Activated naive CD4-positive, alpha-beta T cell treated with anti-CD3 and anti-CD28 coated beads for 36 hours (primary cell): ENCODE measurements around the gene GNB1. TPM values are rescaled to one million over a fixed set of nuclear protein-coding genes. Genes with fewer than 3 reads are reported as not detected.

ENCODE experiments used
- CTCF ChIA-PET: fragments of 350-600 bp; sonication (Branson Sonifier 250); formaldehyde crosslinking; loops from one replicate; lab custom pipeline; 2021; ENCODE audit warnings: antibody characterized with exemption; lab: Charles Lee
- DNase-seq: peaks from one replicate; pipeline ENCODE4 v3.0.0-alpha.2; 2020
- H3K27ac Mint-ChIP-seq: one replicate; pipeline ENCODE4 v1.8.0; 2021; ENCODE audit warnings: mild to moderate bottlenecking, mixed read lengths
- H3K27me3 Mint-ChIP-seq: one replicate; pipeline ENCODE4 v1.8.0; 2021; ENCODE audit warnings: low read depth, mixed read lengths
- H3K36me3 Mint-ChIP-seq: one replicate; pipeline ENCODE4 v1.8.0; 2021; ENCODE audit warnings: low read depth, mixed read lengths
- H3K4me1 Mint-ChIP-seq: one replicate; pipeline ENCODE4 v1.8.0; 2021; ENCODE audit warnings: low read depth, mixed read lengths
- H3K4me3 Mint-ChIP-seq: one replicate; pipeline ENCODE4 v1.8.0; 2021; ENCODE audit warnings: mild to moderate bottlenecking, moderate library complexity, mixed read lengths
- H3K9me3 Mint-ChIP-seq: one replicate; pipeline ENCODE4 v1.8.0; 2021; ENCODE audit warnings: mixed read lengths
- intact Hi-C: fragments of 100-400 bp; cut with micrococcal nuclease; formaldehyde crosslinking; loops from one replicate; pipeline ENCODE4 v1.15.1; 2023
- total RNA-seq, 2 experiments: library from RNA; stranded (reverse); gene quantifications; one replicate each; pipeline ENCODE4 v1.2.3, GENCODE V29; 2021

GNB1 gene
- total RNA-seq, 2 experiments from 2014 or later, result 326 to 351 TPM

DNA sequence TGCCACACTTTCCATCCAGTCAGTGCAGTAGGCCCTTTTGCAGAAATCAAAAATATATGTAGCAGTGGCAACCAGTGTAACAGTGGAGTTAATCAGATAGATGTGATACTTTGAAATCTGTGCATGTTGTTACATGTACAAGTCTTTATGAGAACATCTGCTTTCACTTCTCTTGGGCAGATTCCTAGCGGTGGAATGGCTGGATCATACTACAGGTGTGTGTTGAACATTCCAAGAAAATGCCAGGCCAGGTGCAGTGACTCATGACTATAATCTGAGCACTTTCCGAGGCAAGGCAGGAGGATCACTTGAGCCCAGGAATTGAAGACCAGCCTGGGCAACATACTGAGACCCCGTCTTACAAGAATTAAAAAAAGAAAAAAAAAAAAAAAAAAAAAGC is 55.3 kb downstream of the GNB1 start:
- H3K27me3 Mint-ChIP-seq, result no peaks in the 10 kb centered on the region
- intact Hi-C loops, result no loop called here
- H3K4me1 Mint-ChIP-seq, result peaks cover 31% of the 10 kb centered on the region
- CTCF ChIA-PET, result no interaction called here
- no peaks in the 10 kb centered on the region for H3K9me3 Mint-ChIP-seq
- no peak overlapping the region for H3K4me3 Mint-ChIP-seq
- peaks cover 10% of the 10 kb centered on the region for H3K36me3 Mint-ChIP-seq
- DNase-seq, result no peak
- H3K27ac Mint-ChIP-seq, result peak overlapping the region; percentile 24

DNA sequence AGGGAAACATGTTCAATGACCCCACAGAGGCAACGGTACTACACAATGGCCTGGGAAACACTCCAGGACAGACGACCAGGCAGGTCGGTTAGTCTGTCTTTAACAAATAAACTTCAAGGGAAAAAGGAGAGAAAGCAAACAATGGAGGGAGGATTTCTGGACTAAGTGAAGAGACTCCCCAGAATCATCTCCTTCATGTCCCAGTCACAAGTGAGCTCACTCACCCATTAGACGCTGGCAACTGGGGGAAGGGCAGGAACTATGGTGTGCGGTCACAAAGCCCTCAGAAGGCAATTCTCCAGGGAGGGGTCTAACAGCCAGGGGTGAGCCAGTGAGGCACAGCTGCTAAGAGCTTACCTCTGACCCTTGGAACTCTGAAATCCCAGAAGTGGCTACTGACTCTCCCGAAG is 57.0 kb downstream of the GNB1 start:
- Mint-ChIP-seq H3K4me1 (peaks cover 33% of the 10 kb centered on the region), H3K4me3 (no peak overlapping the region), H3K36me3 (peaks cover 7% of the 10 kb centered on the region), H3K27me3 (no peaks in the 10 kb centered on the region), H3K9me3 (no peaks in the 10 kb centered on the region), H3K27ac (no peak overlapping the region)
- no peak for DNase-seq
- CTCF ChIA-PET, result no interaction called here
- intact Hi-C loops, result no loop called here

DNA sequence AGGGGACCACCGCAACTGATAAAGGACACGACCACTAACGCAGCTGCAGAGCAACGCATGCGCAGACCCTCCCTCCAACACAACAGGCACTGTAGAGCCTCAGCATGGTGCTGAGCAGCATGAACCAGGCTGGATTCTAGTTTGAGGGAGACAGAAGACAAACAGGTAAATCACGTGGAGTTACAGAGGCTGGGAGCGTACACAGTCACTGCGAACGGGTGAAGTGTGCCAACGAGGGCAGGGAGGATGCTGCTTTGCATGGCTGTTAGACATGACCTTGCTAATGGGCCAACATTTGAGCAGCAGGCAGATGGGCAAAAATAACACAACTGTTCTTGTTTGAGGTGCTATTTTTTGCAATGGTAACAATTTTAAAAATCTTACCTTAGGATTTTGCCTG is 57.4 kb downstream of the GNB1 start:
- no peak for DNase-seq
- Mint-ChIP-seq H3K9me3 (no peaks in the 10 kb centered on the region), H3K4me1 (peaks cover 37% of the 10 kb centered on the region), H3K27ac (no peak overlapping the region), H3K27me3 (no peaks in the 10 kb centered on the region), H3K36me3 (peaks cover 3% of the 10 kb centered on the region), H3K4me3 (no peak overlapping the region)
- CTCF ChIA-PET, result no interaction called here
- intact Hi-C loops, result no loop called here

DNA sequence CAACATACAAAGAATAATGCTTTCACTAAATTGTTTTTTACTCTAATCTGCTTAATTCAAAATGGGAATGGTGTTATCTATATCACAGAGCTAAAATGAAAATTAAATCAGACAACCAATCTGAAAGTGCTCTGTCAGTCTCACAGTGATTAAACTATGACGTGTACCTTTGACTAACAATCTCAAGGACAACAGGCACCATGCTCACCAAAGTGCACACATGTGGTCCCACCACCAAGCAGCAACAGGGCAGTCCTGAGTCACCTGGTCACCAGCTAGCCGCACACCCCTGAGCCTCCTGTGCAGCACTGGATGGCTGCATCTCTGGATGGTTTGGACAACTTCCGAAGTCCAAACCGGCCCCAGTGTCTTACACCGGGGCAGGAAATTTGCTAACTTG is 58.1 kb downstream of the GNB1 start:
- H3K4me3 Mint-ChIP-seq, result no peak overlapping the region
- CTCF ChIA-PET, result interaction anchor here (0.6 kb wide), 1 partner anchor 69 kb away, joined by 3 read pairs; no protein-coding TSS in a partner anchor

DNA sequence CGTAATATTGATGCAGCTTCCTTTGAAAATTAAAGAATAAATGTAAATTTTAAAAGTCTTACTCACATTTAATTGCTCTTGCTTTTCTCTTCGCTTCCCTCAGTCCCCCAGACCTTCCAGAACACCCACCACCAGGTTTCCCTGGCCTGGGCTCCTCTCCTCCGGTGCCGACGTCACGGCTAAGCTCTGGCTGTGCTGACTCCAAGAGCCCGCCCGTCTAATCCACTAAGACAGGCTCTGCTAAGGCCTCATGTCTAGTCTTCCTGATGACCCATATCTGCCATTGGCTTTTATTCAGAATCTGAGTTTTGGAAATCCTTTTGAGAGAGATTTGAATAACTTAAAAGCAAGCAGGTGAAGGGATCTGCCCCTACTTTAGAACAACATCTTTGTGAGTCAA is 58.7 kb downstream of the GNB1 start:
- Mint-ChIP-seq H3K4me1 (peaks cover 40% of the 10 kb centered on the region), H3K27ac (peak overlapping the region; percentile 63), H3K4me3 (no peak overlapping the region), H3K9me3 (no peaks in the 10 kb centered on the region), H3K27me3 (no peaks in the 10 kb centered on the region), H3K36me3 (peaks cover 3% of the 10 kb centered on the region)
- intact Hi-C loops, result no loop called here
- no peak for DNase-seq
- CTCF ChIA-PET, result interaction anchor here (0.6 to 1.3 kb wide), 3 partner anchors 10 to 70 kb away, joined by 3 to 4 read pairs (median 3); no protein-coding TSS in a partner anchor

More for the DNA sequence above, 58.1 kb downstream of the GNB1 start:
- Mint-ChIP-seq H3K36me3 (peaks cover 3% of the 10 kb centered on the region), H3K9me3 (no peaks in the 10 kb centered on the region), H3K27ac (peak overlapping the region; percentile 16), H3K4me1 (peaks cover 40% of the 10 kb centered on the region), H3K27me3 (no peaks in the 10 kb centered on the region)
- DNase-seq, result no peak
- intact Hi-C loops, result no loop called here

DNA sequence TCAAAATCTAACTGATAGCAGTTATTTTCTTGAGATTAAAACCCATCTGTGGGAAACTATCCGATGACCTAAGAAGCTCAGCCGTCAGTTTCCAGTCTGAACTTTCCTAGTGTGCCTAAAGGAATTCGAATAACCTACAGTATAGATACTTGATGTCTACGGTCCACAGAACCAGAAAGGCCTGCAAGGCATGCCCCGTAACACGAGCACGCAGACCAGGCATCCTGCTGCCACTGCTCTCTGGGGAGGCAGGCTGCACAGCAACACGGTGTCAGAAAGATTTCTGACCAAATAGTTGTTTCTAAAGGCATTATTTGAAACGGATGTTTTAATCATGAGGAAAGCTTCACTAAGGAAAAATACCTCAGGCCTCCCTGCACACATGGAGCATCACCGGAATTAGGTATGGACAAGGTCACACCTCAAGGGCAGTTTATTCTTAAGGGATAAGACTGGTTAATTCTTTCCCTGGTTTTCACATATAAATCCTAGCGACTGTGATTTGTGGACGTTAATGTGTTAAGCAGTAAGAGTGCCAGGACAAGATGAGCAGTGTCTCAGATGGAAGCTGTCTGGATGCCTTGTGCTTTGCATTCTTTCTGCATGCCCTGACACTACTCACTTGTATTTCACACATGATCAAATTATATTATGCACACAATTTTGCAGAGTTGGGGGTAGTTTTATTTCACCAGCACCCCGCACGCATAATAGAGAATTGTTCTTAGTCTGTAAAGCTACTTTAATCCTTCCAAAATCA is 63.6 kb downstream of the GNB1 start:
- Mint-ChIP-seq H3K27ac (no peak overlapping the region), H3K36me3 (peaks cover 17% of the 10 kb centered on the region), H3K9me3 (no peaks in the 10 kb centered on the region), H3K4me3 (no peak overlapping the region), H3K27me3 (no peaks in the 10 kb centered on the region), H3K4me1 (peaks cover 39% of the 10 kb centered on the region)
- CTCF ChIA-PET, result no interaction called here
- no peak for DNase-seq
- intact Hi-C loops, result loop anchor here (5.0 kb wide), 1 partner anchor 65 kb away; the partner anchor contains the start of gene GNB1

DNA sequence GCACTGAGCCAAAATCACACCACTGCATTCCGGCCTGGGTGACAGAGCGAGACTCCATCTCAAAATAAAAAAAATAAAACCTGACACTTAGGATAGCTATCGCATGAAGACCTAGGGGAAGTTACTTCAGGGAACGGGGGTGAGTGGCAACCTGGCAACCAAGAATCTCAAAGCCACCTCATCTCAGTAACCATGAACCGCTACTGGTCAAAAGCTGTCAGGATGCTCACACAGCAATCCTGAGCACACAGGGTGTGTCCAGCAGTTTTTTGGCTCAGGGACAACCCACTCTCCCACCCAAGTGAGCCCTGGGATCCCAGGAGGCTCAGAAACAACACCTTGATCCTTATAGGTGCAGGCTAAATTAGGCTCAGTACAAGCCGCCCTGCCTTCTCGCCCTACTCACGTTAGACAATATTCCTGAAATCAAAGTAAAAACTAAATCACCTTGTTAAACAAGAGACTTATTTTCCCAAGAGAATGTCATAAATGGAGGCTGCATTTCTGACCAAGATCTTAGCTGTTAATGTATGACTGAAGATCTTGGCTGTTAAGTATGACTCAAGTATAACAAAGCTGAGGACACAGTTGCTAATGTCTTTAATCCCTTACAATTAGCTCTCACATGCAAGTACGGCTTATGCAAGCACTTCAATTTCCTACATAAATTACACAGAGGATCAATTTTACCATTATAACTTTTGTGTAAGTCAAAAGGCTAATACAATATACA is 64.4 kb downstream of the GNB1 start:
- Mint-ChIP-seq H3K9me3 (no peaks in the 10 kb centered on the region), H3K36me3 (peaks cover 15% of the 10 kb centered on the region), H3K27ac (peak overlapping the region; percentile 24), H3K4me1 (peaks cover 37% of the 10 kb centered on the region), H3K4me3 (no peak overlapping the region), H3K27me3 (no peaks in the 10 kb centered on the region)
- intact Hi-C loops, result loop anchor here (5.0 kb wide), 1 partner anchor 66 kb away; the partner anchor contains the start of gene GNB1
- CTCF ChIA-PET, result no interaction called here
- DNase-seq, result no peak

DNA sequence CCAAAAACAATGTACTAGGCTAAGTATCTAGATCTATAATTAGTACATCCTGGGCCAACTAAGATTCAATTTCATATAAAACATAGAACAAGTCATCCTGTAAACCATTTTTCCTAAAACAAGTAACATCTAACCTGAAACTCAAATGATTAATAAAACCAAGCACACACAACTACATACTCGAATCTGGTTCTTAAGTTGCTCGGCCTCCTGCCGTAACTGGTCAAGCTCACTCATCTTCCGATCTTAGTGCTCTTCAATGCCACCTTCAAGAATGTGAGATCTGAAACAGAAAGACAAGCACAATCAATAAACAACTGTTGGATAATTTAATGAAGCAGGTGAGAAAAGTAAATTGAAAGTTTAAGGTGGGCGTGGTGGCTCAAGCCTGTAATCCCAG is 65.7 kb downstream of the GNB1 start:
- intact Hi-C loops, result loop anchor here (5.0 kb wide), 1 partner anchor 67 kb away; the partner anchor contains the start of gene GNB1
- H3K36me3 Mint-ChIP-seq, result peaks cover 20% of the 10 kb centered on the region

DNA sequence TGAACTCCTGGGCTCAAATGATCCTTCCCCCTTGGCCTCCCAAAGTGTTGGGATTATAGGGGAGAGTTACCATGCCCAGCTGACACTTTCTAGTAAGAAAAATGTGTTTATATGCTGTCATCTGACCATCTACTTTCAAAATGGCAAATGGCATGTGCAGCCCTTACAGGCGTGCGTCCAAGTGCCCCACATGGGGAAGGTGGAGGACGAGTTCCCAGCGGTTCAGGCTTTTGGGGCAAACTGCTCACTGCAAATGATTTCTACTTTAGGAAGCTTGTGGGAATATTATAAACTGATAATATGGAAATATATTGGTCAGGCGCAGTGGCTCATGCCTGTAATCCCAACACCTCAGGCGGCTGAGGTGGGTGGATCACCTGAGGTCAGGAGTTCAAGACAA is 71.1 kb downstream of the GNB1 start:
- Mint-ChIP-seq H3K27me3 (no peaks in the 10 kb centered on the region), H3K4me3 (no peak overlapping the region), H3K4me1 (peaks cover 10% of the 10 kb centered on the region), H3K36me3 (peaks cover 25% of the 10 kb centered on the region), H3K9me3 (no peaks in the 10 kb centered on the region), H3K27ac (no peak overlapping the region)
- CTCF ChIA-PET, result no interaction called here
- intact Hi-C loops, result no loop called here
- no peak for DNase-seq

More for the DNA sequence above, 65.7 kb downstream of the GNB1 start:
- Mint-ChIP-seq H3K4me1 (peaks cover 35% of the 10 kb centered on the region), H3K27me3 (no peaks in the 10 kb centered on the region), H3K9me3 (no peaks in the 10 kb centered on the region), H3K27ac (peak overlapping the region; percentile 46), H3K4me3 (no peak overlapping the region)
- DNase-seq, result no peak
- CTCF ChIA-PET, result interaction anchor here (0.6 kb wide), 1 partner anchor 53 kb away, joined by 5 read pairs; no protein-coding TSS in a partner anchor

DNA sequence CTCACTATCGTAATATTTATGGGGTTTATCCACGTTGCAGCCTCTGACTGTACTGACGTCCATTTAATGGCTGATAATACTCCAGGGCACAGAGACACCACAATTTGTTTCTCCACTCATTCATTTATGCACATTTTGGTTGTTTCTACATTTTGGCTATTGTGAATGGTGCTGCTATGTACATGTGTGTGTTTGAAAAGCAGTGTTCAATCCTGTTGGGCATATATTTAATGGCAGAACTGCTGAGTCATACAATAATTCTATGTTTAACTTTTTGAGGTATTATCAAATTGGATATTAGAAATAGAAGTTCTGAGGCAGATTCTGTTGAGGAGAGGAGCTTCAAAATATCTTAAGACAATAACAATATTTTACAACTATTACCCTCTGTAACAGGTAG is 73.7 kb downstream of the GNB1 start:
- no peak overlapping the region for H3K4me3 Mint-ChIP-seq
- intact Hi-C loops, result no loop called here
- no peaks in the 10 kb centered on the region for H3K4me1 Mint-ChIP-seq
- H3K27me3 Mint-ChIP-seq, result no peaks in the 10 kb centered on the region
- CTCF ChIA-PET, result no interaction called here
- peaks cover 24% of the 10 kb centered on the region for H3K36me3 Mint-ChIP-seq
- no peak for DNase-seq
- peak overlapping the region; percentile 2 for H3K27ac Mint-ChIP-seq
- no peaks in the 10 kb centered on the region for H3K9me3 Mint-ChIP-seq

DNA sequence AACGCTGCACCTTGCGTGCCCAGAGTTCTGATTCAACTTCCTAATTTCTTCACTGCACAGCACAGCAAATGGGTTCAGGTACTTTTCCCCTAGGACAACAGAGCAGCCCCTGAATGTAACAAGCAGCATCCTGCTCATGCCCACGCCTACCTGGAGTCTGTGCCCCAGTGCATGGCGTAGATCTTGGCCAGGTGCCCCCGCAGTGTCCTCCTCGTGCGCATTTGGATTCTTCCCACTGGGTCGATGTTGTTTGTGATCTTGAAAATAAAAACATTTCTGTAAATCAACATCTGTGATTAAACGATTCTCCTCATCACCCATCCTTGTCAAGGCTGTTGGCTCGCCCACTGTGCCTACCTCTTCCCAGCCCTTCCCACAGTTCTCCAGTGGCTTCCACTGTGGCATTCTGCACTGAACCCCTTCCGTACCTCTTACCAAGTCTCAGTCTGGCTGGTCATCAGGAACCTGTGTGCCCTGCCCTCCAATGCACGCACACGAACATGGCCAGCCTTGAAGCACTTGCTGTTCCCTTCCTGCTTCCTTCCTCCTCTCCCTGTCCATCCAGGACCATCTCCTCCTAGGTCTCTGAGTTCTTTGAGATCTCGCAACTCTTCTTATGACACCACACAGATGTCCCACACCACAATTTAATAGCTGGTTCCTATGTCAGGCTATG is 75.1 kb downstream of the GNB1 start:
- CTCF ChIA-PET, result no interaction called here
- H3K9me3 Mint-ChIP-seq, result no peaks in the 10 kb centered on the region
- no peak overlapping the region for H3K27ac Mint-ChIP-seq
- no peak for DNase-seq
- H3K36me3 Mint-ChIP-seq, result peaks cover 21% of the 10 kb centered on the region
- H3K4me1 Mint-ChIP-seq, result no peaks in the 10 kb centered on the region
- H3K4me3 Mint-ChIP-seq, result no peak overlapping the region
- intact Hi-C loops, result no loop called here
- H3K27me3 Mint-ChIP-seq, result no peaks in the 10 kb centered on the region

DNA sequence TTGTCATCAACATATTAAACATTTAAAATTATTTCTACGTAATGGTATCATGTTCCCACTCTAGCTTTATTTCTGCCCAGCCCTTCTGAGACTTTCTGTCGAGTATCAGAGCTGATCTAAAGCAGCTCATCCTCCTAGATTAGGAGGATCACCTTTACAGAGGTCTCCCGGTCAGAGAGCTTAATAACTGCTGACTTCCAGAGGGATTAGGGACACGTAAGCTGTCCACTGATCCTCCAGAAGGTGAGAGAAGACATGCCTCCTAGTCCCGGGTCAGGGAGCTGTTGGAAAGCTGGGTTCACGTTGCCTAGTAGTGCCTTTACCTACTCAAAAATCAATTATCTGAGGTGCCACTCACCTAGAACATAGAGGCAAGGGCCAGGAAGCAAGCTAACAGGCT is 81.4 kb downstream of the GNB1 start:
- intact Hi-C loops, result no loop called here
- Mint-ChIP-seq H3K36me3 (peaks cover 23% of the 10 kb centered on the region), H3K4me3 (no peak overlapping the region), H3K4me1 (peaks cover 2% of the 10 kb centered on the region), H3K27me3 (no peaks in the 10 kb centered on the region), H3K9me3 (no peaks in the 10 kb centered on the region), H3K27ac (no peak overlapping the region)
- DNase-seq, result no peak
- CTCF ChIA-PET, result interaction anchor here (1.1 kb wide), 1 partner anchor 22 kb away, joined by 3 read pairs; no protein-coding TSS in a partner anchor
